GM19193 (cell line): ENCODE measurements around the gene ITIH3.

Source experiments
- POLR2A ChIP-seq: IDR thresholded peaks from 4 replicates; pipeline ENCODE4 v1.6.1; 2011; ENCODE audit not compliant: insufficient read depth, insufficient read length; ENCODE audit errors: extremely low read depth

The ITIH3 gene

DNA sequence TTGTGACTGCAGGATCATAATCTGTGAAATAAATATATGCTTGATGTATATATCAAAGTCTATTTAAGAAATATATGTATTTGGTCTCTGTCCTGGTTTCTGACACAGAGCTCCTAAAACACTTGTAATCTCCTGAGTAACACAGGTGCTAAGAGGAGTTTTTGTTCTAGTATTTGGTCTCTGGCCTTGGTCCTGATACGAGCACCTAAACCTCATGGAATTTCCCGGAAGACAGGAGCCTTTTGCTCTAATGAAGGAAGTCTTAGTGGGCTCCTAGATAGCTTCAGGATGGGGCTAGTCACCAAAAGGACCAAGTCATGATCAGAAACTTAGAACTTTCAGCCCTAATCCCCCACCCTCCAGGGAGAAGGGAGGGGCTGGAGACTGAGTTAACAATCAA lies 59.4 kb downstream of the ITIH3 start:
- TF ChIP-seq POLR2A = no peak

DNA sequence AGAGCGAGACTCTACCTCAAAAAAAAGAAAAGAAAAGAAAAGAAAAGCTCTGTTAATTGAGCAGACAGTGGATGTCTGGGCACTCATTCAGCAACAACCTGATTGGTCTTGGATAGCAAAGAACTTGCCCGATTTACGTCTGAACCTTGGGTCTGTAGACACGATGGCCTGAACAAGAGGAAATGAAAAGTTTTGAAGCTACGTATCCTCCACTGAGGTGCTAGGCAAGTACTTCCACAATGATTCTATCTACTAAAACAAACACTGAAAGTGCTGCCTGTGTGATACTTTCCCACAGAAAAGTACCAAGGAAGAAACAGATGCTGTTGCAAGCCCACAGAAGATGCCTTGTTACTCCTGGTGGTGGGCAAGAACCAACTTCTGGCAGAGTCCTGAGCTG lies 62.1 kb downstream of the ITIH3 start:
- TF ChIP-seq POLR2A = no peak

DNA sequence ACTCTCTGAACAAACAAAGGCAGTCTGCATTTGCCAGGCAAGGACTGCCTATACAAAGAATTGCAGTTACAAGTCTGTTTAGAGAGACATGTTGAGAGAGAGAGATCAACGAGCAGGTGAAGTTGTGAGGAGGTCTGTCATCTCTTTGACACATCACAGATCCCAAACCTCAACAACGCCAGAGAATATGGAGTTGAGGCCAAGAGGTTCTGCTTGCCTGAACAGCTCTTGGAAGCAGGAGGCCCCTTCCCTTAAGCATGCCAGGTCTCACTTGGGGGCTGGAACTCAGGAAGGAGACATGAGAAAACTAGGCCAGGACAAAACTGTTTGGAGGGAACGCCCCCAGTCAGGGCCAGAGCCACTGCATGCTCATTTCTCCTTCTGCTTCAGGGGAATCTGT lies 62.5 kb downstream of the ITIH3 start:
- TF ChIP-seq POLR2A = no peak

DNA sequence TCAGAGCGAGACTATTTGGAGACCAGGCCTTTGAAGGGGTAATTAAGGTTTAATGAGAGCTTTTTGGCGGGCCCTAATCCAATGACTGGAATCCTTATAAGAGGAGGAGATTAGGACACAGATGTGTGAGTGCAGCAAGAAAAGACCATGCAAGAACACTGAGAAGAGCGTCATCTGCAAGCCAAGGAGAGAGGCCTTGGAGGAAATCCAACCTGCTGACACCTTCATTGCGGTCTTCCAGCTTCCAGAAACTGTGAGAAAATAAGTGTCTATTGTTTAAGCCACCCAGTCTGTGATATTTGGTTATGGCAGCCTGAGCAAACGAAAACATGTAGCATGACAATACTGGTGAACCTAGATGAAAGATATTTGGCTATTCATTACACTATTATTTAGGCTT lies 63.3 kb downstream of the ITIH3 start:
- no peak for TF ChIP-seq POLR2A
